ENCODE data around the gene BTNL9. TPM values are rescaled to one million over a fixed set of nuclear protein-coding genes. Genes with fewer than 3 reads are reported as not detected.
A peak's percentile ranks its signal among the peaks of the same experiment; 100 is the strongest.

BTNL9 gene
- total RNA-seq, 1 experiment from 2014 or later: not detected

DNA sequence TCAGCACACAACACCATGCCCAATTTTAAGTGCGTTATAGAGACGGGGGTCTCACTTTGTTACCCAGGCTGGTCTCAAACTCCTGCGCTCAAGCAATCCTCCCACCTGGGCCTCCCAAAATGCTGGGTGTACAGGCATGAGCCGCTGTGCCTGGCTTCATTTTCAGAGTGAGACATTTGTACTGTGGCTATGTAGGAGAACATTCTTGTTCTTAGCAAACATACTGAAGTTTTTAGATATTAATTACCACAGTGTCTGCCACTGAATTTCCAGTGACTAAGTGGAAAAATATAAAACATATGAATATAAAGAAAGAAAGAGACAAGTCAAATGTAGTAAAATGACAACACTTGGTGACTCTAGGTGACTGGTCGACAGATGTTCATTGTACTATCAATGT is 20.9 kb downstream of the BTNL9 start:
- Histone ChIP-seq H3K4me1 (ENCODE audit: insufficient read depth, low read length, poor library complexity, severe bottlenecking) (no peaks in the 10 kb centered on the region), H3K4me3 (ENCODE audit: low read depth, low read length, poor library complexity, severe bottlenecking) (no peak overlapping the region), H3K36me3 (ENCODE audit: insufficient read depth, low read length, poor library complexity, severe bottlenecking) (no peaks in the 10 kb centered on the region), H3K9me3 (ENCODE audit: low read depth, low read length, poor library complexity, severe bottlenecking) (no peaks in the 10 kb centered on the region), H3K27me3 (replicated peaks; ENCODE audit: insufficient read depth, low read depth, low read length, poor library complexity) (peaks cover 75% of the 10 kb centered on the region), H3K27ac (ENCODE audit: low read depth, low read length, poor library complexity, severe bottlenecking) (no peak overlapping the region)
- no TSS peak for BruUV-seq (replicated peaks)
- ChIA-PET POLR2A (ENCODE audit: low non-redundant PET) (no interaction called here), CTCF (no interaction called here)
- intact Hi-C loops (cut with micrococcal nuclease; ENCODE audit: unreplicated experiment): no loop called here
- DNase-seq (ENCODE audit: low spot score): no peak
- no peak for TF ChIP-seq EZH2 (IDR thresholded peaks at IDR 0.05; ENCODE audit: borderline replicate concordance, low read depth, low read length, poor library complexity, severe bottlenecking)
- TF ChIP-seq, protein P1, sequence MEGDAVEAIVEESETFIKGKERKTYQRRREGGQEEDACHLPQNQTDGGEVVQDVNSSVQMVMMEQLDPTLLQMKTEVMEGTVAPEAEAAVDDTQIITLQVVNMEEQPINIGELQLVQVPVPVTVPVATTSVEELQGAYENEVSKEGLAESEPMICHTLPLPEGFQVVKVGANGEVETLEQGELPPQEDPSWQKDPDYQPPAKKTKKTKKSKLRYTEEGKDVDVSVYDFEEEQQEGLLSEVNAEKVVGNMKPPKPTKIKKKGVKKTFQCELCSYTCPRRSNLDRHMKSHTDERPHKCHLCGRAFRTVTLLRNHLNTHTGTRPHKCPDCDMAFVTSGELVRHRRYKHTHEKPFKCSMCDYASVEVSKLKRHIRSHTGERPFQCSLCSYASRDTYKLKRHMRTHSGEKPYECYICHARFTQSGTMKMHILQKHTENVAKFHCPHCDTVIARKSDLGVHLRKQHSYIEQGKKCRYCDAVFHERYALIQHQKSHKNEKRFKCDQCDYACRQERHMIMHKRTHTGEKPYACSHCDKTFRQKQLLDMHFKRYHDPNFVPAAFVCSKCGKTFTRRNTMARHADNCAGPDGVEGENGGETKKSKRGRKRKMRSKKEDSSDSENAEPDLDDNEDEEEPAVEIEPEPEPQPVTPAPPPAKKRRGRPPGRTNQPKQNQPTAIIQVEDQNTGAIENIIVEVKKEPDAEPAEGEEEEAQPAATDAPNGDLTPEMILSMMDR (conservative IDR thresholded peaks at IDR 0.05; ENCODE audit: low read depth, low read length): no peak

DNA sequence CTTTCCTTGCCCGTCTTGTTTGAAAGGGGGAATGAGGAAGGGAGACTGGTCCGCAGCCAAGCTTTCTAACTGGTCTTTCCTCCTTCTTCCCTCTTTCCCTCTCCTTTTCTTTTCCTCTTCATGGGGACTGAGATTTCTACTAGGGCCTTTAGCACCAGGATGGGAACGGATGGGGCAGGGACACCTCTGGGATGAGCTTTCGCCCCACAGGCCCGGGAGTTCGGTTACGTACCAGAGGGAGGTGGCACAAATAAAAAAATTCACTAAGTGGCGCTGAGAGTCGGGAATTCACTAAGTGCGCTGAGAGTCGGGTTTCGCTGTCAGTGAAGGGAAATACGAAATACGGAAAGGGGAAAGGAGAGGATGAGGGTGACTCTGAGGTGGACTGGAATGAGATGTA is 21.6 kb downstream of the BTNL9 start:
- H3K4me1 ChIP-seq (ENCODE audit: insufficient read depth, low read length, poor library complexity, severe bottlenecking): no peaks in the 10 kb centered on the region
- ChIA-PET POLR2A (ENCODE audit: low non-redundant PET) (no interaction called here), CTCF (no interaction called here)
- peaks cover 68% of the 10 kb centered on the region for H3K27me3 ChIP-seq (replicated peaks; ENCODE audit: insufficient read depth, low read depth, low read length, poor library complexity)
- peak; percentile 29 for TF ChIP-seq EZH2 (IDR thresholded peaks at IDR 0.05; ENCODE audit: borderline replicate concordance, low read depth, low read length, poor library complexity, severe bottlenecking)
- TF ChIP-seq, protein P1 (conservative IDR thresholded peaks at IDR 0.05; ENCODE audit: low read depth, low read length): no peak
- H3K36me3 ChIP-seq (ENCODE audit: insufficient read depth, low read length, poor library complexity, severe bottlenecking): no peaks in the 10 kb centered on the region
- no TSS peak for BruUV-seq (replicated peaks)
- H3K27ac ChIP-seq (ENCODE audit: low read depth, low read length, poor library complexity, severe bottlenecking): no peak overlapping the region
- H3K4me3 ChIP-seq (ENCODE audit: low read depth, low read length, poor library complexity, severe bottlenecking): no peak overlapping the region
- DNase-seq (ENCODE audit: low spot score): no peak
- H3K9me3 ChIP-seq (ENCODE audit: low read depth, low read length, poor library complexity, severe bottlenecking): no peaks in the 10 kb centered on the region
- intact Hi-C loops (cut with micrococcal nuclease; ENCODE audit: unreplicated experiment): no loop called here

DNA sequence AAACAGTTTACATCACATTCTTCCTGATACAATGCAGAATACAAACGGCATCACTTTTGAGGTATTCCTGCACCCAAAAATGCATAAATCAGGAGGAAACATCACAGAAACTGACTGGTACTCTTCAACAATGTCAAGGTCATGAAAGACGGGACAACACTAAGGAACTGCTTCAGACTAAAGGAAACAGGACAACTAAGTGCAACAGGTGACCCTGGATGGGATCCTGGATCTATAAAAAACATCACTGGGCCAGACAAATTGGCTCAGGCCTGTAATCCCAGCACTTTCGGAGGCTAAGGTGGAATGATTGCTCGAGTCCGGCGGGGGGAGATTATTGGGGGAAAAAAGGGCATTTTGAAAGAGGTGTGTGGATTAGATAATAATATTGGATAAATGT is 22.6 kb downstream of the BTNL9 start:
- H3K4me1 ChIP-seq (ENCODE audit: insufficient read depth, low read length, poor library complexity, severe bottlenecking): no peaks in the 10 kb centered on the region
- no TSS peak for BruUV-seq (replicated peaks)
- ChIA-PET CTCF (no interaction called here), POLR2A (ENCODE audit: low non-redundant PET) (no interaction called here)
- no peaks in the 10 kb centered on the region for H3K36me3 ChIP-seq (ENCODE audit: insufficient read depth, low read length, poor library complexity, severe bottlenecking)
- no peak for DNase-seq (ENCODE audit: low spot score)
- H3K4me3 ChIP-seq (ENCODE audit: low read depth, low read length, poor library complexity, severe bottlenecking): no peak overlapping the region
- intact Hi-C loops (cut with micrococcal nuclease; ENCODE audit: unreplicated experiment): no loop called here
- no peak overlapping the region for H3K27ac ChIP-seq (ENCODE audit: low read depth, low read length, poor library complexity, severe bottlenecking)
- TF ChIP-seq, protein P1 (conservative IDR thresholded peaks at IDR 0.05; ENCODE audit: low read depth, low read length): no peak
- TF ChIP-seq EZH2 (IDR thresholded peaks at IDR 0.05; ENCODE audit: borderline replicate concordance, low read depth, low read length, poor library complexity, severe bottlenecking): no peak
- peaks cover 62% of the 10 kb centered on the region for H3K27me3 ChIP-seq (replicated peaks; ENCODE audit: insufficient read depth, low read depth, low read length, poor library complexity)
- H3K9me3 ChIP-seq (ENCODE audit: low read depth, low read length, poor library complexity, severe bottlenecking): no peaks in the 10 kb centered on the region

Measured in A673 (cell line).